Mammary epithelial cell (primary cell): ENCODE results near the gene YES1.

Experiments used
- CTCF ChIP-seq, 2 donors: IDR thresholded peaks in 1 of 2; conservative IDR thresholded peaks in 1 of 2; 2 replicates each; pipeline ENCODE4 v1.5.1; 2011 to 2012; ENCODE audit warnings: inconsistent platforms in 2 of 2, low read length in 2 of 2, mild to moderate bottlenecking in 2 of 2, control low read depth in 1 of 2, low read depth in 1 of 2; ENCODE audit not compliant: insufficient read depth in 1 of 2; ENCODE audit errors: extremely low read depth in 1 of 2
- EZH2 ChIP-seq: IDR thresholded peaks from 2 replicates; pipeline ENCODE4 v1.6.1; 2012; ENCODE audit warnings: low read length, inconsistent platforms, borderline replicate concordance

DNA sequence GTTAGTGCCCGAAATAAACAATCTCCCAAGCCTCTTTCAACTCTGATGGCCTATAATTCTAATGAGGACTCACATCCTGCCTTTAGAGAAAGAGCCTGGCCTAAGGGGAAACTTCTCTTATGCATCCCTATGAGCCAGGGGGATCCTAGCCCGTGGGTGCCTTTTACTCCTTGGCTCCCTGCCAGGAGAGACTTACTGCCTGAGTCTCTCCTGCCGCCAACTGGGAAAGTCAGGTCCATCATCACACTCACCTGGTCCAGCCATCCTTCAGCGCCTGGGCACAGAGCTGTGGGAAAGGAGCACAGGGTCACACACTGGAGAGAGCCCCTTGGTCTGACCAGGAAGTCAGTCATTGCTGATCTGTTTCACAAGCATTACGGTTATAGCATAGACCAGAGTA, 123.7 kb downstream of the YES1 start:
- no peak for TF ChIP-seq CTCF (conservative IDR thresholded peaks at IDR 0.05 in 1 of 2, IDR thresholded peaks at IDR 0.05 in 1 of 2; ENCODE audit: extremely low read depth in 1 of 2, insufficient read depth in 1 of 2, low read depth in 1 of 2, low read length in 2 of 2)
- TF ChIP-seq EZH2, result no peak
